GM18511 (cell line): ENCODE data around the gene CR2.
"Not testable (repeated sequence)": the region's sequence is repeated elsewhere in the genome, so short reads cannot be mapped to it uniquely, and the experiment has no call there.

Source experiments
- ATAC-seq: cut with Tn5 transposase; IDR thresholded peaks from one replicate; pipeline ENCODE4 v1.9.1; 2021; ENCODE audit warnings: mild to moderate bottlenecking, moderate library complexity; ENCODE audit not compliant: unreplicated experiment

CR2 gene

DNA sequence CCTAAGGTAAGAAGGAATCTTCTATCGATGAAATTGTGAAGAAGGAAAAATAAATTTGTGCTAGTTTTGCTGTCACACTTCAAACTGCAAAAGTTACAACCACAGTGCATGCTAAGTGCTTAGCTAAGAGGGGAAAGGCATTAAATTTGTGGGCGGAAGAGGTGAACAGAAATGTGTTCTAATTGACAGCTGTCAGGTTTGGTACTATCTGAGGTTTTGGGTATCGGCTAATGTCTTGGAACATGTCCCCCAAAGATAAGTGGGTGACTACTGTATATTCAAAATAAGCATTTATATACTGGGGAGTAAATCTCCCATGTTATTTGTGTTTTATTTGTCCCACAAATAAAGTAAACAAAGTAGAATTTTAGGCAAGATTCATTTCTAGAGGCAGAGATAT, 49.8 kb downstream of the CR2 start:
- no peak for ATAC-seq

- ATAC-seq, result peak; percentile 54
Observed at GRCh38 chr1:207504438-207504837, 50.3 kb downstream of the CR2 start.

DNA sequence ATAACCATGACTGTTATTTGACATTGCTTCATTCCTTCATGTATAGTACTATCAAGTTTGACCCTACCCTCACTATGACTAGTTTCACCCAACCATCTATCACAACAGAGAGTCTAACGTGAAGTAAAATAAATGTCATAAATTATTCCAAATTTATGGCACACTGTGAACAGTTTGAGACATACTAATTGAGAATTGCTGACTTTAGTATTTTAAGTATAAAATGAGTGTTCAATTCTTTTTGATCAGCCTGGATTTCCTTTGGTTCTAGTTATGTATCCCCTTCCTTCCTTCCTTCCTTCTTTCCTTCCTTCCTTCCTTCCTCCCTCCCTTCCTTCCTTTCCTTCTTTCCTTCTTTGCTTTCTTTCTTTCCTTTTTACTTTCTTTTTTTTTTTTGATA, 56.3 kb downstream of the CR2 start:
- ATAC-seq, result no peak

DNA sequence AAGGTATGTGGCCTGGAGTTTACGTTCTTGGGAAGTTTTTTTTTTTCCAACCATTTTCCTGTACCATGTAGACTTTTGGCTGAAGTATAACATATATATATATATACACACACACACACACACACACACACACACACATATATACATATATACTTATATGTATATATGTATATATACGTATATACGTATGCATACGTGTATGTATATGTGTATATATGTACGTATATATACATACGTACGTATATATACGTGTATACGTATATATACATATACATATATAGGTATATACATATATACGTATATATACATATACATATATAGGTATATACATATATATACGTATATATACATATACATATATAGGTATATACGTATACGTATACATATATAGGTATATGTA, 60.8 kb downstream of the CR2 start:
- no peak for ATAC-seq

DNA sequence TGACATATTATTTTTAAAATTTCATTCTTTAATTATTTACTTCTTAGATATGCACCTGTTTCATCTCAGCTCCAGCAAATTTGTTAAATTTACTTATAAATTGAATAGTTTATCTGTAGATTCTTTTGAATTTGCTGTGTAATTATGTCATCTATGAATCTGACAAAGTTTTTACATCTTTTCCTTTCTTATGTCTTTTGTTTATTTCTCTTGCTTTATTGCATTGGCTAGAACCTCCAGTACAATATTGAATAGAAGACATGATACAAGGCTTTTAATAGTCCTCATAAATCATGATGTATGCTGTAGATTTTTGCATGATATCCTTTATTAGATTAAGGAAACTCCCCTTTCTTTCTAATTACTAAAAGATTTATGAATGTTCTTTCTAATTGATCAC, 62.6 kb downstream of the CR2 start:
- ATAC-seq, result no peak

DNA sequence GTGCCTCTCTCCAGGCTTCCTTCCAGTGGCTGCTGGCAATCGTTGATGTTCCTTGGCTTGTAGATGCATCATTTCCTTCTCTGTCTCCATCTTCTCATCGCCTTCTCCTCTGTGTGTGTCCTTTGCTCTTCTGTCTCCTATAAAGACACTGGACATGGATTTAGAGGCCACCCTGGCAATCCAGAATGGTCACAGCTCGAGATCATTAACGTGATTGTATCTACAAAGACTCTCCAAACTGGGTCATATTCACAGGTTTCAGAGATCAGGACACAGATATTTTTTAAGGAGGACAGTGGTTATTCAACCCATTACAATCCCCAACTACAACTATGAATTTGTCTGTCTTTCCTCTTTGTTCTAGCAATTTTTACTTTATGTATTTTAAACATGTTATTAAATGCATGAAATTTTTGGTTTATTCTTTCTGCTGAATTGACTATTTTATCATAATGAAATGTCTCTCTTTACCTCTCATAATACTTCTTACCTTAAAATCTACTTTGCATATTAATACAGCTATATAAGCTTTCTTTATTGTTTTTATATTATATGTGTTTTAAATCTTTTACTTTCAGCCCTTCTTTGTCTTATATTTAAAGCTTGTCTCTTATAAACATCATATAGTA, 64.6 kb downstream of the CR2 start:
- no peak for ATAC-seq

- ATAC-seq, result no peak
Observed at GRCh38 chr1:207519505-207520399, 65.6 kb downstream of the CR2 start.

DNA sequence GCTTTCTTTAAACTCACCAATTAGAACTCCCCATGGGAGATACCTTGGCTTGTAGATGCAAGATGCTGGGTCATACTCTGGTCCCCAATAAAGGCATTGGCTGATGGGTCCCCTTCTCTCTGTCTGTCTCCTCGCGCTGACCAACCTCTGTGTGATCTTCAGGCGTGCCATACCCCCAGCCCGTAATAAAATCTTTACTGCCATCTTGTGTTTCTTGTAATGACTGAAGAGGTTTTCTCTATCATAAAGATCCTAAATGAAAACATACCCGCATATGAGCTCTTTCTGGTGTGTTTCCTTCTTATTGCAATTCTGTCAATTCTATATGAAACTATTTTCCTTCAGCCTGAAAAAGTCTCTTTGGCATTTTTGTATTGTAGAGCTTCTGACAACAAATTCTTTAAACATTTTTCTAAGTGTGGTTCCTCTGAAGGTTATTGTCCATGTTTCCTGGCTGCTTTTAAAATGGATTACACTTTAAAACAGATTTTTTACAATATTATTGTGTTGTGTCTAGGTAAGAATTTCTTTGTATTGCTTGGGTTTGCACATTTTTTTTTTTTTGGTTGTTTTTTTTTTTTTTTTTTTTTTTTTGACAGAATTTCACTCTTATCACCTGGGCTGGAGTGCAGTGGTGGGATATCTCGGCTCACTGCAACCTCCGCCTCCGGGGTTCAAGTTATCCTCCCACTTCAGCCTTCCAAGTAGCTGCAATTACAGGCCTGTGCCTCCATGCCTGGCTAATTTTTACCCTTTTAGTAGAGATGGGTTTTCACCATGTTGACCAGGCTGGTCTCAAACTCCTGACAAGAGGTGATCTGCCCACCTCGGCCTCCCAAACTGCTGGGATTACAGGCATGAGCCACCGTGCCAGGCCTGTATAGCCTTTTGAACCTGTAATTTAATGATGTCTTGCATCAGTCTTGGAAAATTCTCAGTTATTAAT, 66.5 kb downstream of the CR2 start:
- ATAC-seq, result not testable (repeated sequence)

GRCh38 chr1:207525239-207525638, 71.1 kb downstream of the CR2 start:
- ATAC-seq, result not testable (repeated sequence)

DNA sequence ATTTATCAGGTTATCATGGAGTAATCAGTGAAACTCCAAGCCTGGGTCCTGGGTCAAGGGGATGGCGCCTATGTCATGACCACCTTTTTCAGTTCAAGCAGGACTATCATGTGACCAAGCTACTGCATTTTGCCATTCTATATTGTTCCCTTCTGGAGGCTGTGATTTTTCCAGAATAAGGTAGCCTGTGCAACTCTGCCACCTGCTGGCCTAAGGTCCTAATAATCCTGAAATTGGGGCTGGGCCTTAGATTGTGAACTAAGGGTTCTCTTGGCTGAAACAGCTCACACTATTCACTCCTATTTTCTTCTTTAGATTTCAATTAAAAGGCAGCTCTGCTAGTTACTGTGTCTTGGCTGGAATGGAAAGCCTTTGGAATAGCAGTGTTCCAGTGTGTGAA, 74.3 kb downstream of the CR2 start:
- not testable (repeated sequence) for ATAC-seq

DNA sequence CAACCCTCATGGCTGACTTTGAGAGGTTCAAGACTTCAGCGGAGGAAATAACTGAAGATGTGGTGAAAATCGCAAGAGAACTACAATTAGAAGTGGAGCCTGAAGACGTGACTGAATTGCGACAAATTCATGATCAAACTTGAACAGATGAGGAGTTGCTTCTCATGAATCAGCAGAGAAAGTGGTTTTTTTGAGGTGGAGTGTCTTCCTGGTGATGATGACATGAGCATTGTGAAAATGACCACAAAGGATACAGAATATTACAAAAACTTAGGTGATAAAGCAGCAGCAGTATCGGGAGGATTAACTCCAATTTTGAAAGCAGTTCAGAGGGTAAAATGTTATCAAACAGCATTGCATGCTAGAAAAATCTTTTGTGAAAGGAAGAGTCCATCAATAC, 82.1 kb downstream of the CR2 start:
- not testable (repeated sequence) for ATAC-seq
